Calu3 (cell line): ENCODE results near the gene ARMH3. TPM values are rescaled to one million over a fixed set of nuclear protein-coding genes. Genes with fewer than 3 reads are reported as not detected.

Source experiments
- BruUV-seq: library from RNA; stranded (reverse); fragments of 400-500 nt; replicated peaks from 2 replicates; lab custom pipeline; 2021; lab: Mats Ljungman, UMichigan
- CTCF ChIA-PET: fragments of 300-600 bp; sonication (Branson Sonifier 250); formaldehyde crosslinking; loops from one replicate; lab custom pipeline; 2022; ENCODE audit warnings: antibody characterized with exemption; lab: Charles Lee
- DNase-seq: peaks from one replicate; pipeline ENCODE4 v3.0.0; 2022
- H3K27ac Mint-ChIP-seq: one replicate; pipeline ENCODE4 v1.8.0; 2022; ENCODE audit warnings: mixed read lengths; ENCODE audit not compliant: unreplicated experiment
- H3K27me3 Mint-ChIP-seq: one replicate; pipeline ENCODE4 v1.8.0; 2022; ENCODE audit warnings: mixed read lengths; ENCODE audit not compliant: unreplicated experiment
- H3K36me3 Mint-ChIP-seq: one replicate; pipeline ENCODE4 v1.8.0; 2022; ENCODE audit warnings: mild to moderate bottlenecking, moderate library complexity, mixed read lengths; ENCODE audit not compliant: insufficient read depth, unreplicated experiment
- H3K4me1 Mint-ChIP-seq: one replicate; pipeline ENCODE4 v1.8.0; 2022; ENCODE audit warnings: mild to moderate bottlenecking, low read depth, mixed read lengths; ENCODE audit not compliant: unreplicated experiment
- H3K4me3 Mint-ChIP-seq: one replicate; pipeline ENCODE4 v1.8.0; 2022; ENCODE audit warnings: mild to moderate bottlenecking, low read depth, moderate library complexity, mixed read lengths; ENCODE audit not compliant: unreplicated experiment
- H3K9me3 Mint-ChIP-seq: one replicate; pipeline ENCODE4 v1.8.0; 2022; ENCODE audit warnings: low read depth, mixed read lengths; ENCODE audit not compliant: unreplicated experiment
- CTCF ChIP-seq: fragments of 200-600 bp; IDR thresholded peaks from one replicate; pipeline ENCODE4 v1.8.0; 2022; ENCODE audit warnings: antibody characterized with exemption; ENCODE audit not compliant: unreplicated experiment
- intact Hi-C: fragments of 100-400 bp; cut with micrococcal nuclease; formaldehyde crosslinking; loops from one replicate; pipeline ENCODE4 v1.10.0; 2022; ENCODE audit not compliant: unreplicated experiment
- total RNA-seq: library from RNA; stranded (reverse); gene quantifications from 2 replicates; pipeline ENCODE4 v1.2.3, GENCODE V29; 2022

ARMH3 gene
- total RNA-seq, 1 experiment from 2014 or later = 14.1 TPM

- TF ChIP-seq CTCF = no peak
- BruUV-seq = no TSS peak
- no peaks in the 10 kb centered on the region for H3K27me3 Mint-ChIP-seq
- CTCF ChIA-PET = no interaction called here
- H3K9me3 Mint-ChIP-seq = no peaks in the 10 kb centered on the region
- intact Hi-C loops = no loop called here
- no peak overlapping the region for H3K27ac Mint-ChIP-seq
- H3K4me3 Mint-ChIP-seq = no peak overlapping the region
- no peaks in the 10 kb centered on the region for H3K36me3 Mint-ChIP-seq
- no peak for DNase-seq
- no peaks in the 10 kb centered on the region for H3K4me1 Mint-ChIP-seq
These were observed 103.8 kb downstream of the ARMH3 start for GRCh38 chr10:101952191-101952590.

GRCh38 chr10:101950213-101950612, 105.8 kb downstream of the ARMH3 start:
- BruUV-seq = no TSS peak
- no peak for TF ChIP-seq CTCF
- no peaks in the 10 kb centered on the region for H3K9me3 Mint-ChIP-seq
- CTCF ChIA-PET = no interaction called here
- H3K27me3 Mint-ChIP-seq = no peaks in the 10 kb centered on the region
- DNase-seq = no peak
- H3K27ac Mint-ChIP-seq = no peak overlapping the region
- H3K4me1 Mint-ChIP-seq = no peaks in the 10 kb centered on the region
- H3K36me3 Mint-ChIP-seq = no peaks in the 10 kb centered on the region
- H3K4me3 Mint-ChIP-seq = no peak overlapping the region
- intact Hi-C loops = no loop called here

GRCh38 chr10:101941871-101942270, 114.1 kb downstream of the ARMH3 start:
- CTCF ChIA-PET = no interaction called here
- TF ChIP-seq CTCF = no peak
- no peak for DNase-seq
- no peaks in the 10 kb centered on the region for H3K36me3 Mint-ChIP-seq
- H3K27ac Mint-ChIP-seq = no peak overlapping the region
- H3K27me3 Mint-ChIP-seq = no peaks in the 10 kb centered on the region
- BruUV-seq = no TSS peak
- peaks cover 36% of the 10 kb centered on the region for H3K4me1 Mint-ChIP-seq
- no peak overlapping the region for H3K4me3 Mint-ChIP-seq
- no peaks in the 10 kb centered on the region for H3K9me3 Mint-ChIP-seq
- intact Hi-C loops = no loop called here

- Mint-ChIP-seq H3K36me3 (no peaks in the 10 kb centered on the region), H3K4me3 (no peak overlapping the region), H3K9me3 (no peaks in the 10 kb centered on the region), H3K27me3 (no peaks in the 10 kb centered on the region), H3K27ac (no peak overlapping the region), H3K4me1 (peaks cover 36% of the 10 kb centered on the region)
- CTCF ChIA-PET = no interaction called here
- DNase-seq = no peak
- no peak for TF ChIP-seq CTCF
- intact Hi-C loops = no loop called here
- no TSS peak for BruUV-seq
These were observed 115.1 kb downstream of the ARMH3 start for GRCh38 chr10:101940916-101941315.
